NAMALWA (cell line): Measurements from ENCODE around the gene ACOXL.
"Not testable (repeated sequence)": the region's sequence is repeated elsewhere in the genome, so short reads cannot be mapped to it uniquely, and the experiment has no call there.

Source experiments
- DNase-seq: peaks from one replicate; pipeline ENCODE4 v3.0.0-alpha.2; 2015; ENCODE audit warnings: low spot score

ACOXL gene

GRCh38 chr2:111066062-111066593, 333.8 kb downstream of the ACOXL start:
- no peak for DNase-seq

GRCh38 chr2:111068435-111069058, 336.2 kb downstream of the ACOXL start:
- no peak for DNase-seq

GRCh38 chr2:111069722-111070121, 337.3 kb downstream of the ACOXL start:
- DNase-seq = no peak

- DNase-seq = no peak
Measured at GRCh38 chr2:111071600-111072171, 339.3 kb downstream of the ACOXL start.

- DNase-seq = no peak
Measured at GRCh38 chr2:111072220-111072871, 340.0 kb downstream of the ACOXL start.

- DNase-seq = not testable (repeated sequence)
Measured at GRCh38 chr2:111082659-111083058, 350.3 kb downstream of the ACOXL start.

GRCh38 chr2:111091811-111092211, 359.4 kb downstream of the ACOXL start:
- DNase-seq = no peak

- DNase-seq = no peak
Measured at GRCh38 chr2:111094691-111095090, 362.3 kb downstream of the ACOXL start.

GRCh38 chr2:111095434-111095833, 363.1 kb downstream of the ACOXL start:
- no peak for DNase-seq

- no peak for DNase-seq
Measured at GRCh38 chr2:111099402-111099801, 367.0 kb downstream of the ACOXL start.

- no peak for DNase-seq
Measured at GRCh38 chr2:111100087-111100764, 367.9 kb downstream of the ACOXL start.

GRCh38 chr2:111100765-111101162, 368.4 kb downstream of the ACOXL start:
- peak; percentile 23 for DNase-seq

GRCh38 chr2:111101592-111101991, 369.2 kb downstream of the ACOXL start:
- DNase-seq = no peak

- DNase-seq = no peak
Measured at GRCh38 chr2:111102216-111102615, 369.8 kb downstream of the ACOXL start.

GRCh38 chr2:111105926-111106325, 373.6 kb downstream of the ACOXL start:
- no peak for DNase-seq

GRCh38 chr2:111106706-111107105, 374.3 kb downstream of the ACOXL start:
- no peak for DNase-seq

GRCh38 chr2:111108745-111109271, 376.4 kb downstream of the ACOXL start:
- DNase-seq = no peak

GRCh38 chr2:111111101-111111755, 378.9 kb downstream of the ACOXL start:
- DNase-seq = no peak

GRCh38 chr2:111113838-111114237, 381.5 kb downstream of the ACOXL start:
- DNase-seq = no peak

GRCh38 chr2:111116011-111116746, 383.8 kb downstream of the ACOXL start:
- no peak for DNase-seq
